Lower leg skin (tissue), 4 donors: ENCODE data around the gene PPP2CA. TPM values are rescaled to one million over a fixed set of nuclear protein-coding genes. Genes with fewer than 3 reads are reported as not detected.
A peak's percentile ranks its signal among the peaks of the same experiment; 100 is the strongest.
"Not testable (repeated sequence)": the region's sequence is repeated elsewhere in the genome, so short reads cannot be mapped to it uniquely, and the experiment has no call there.

ENCODE experiments used
- DNase-seq, 2 donors: peaks; one replicate each; pipeline ENCODE4 v3.0.0-alpha.2; 2019; ENCODE audit warnings: low spot score in 2 of 2
- H3K4me3 ChIP-seq: fragments of 200-600 bp; sonication (generic); 2 replicates; pipeline ENCODE4 v1.5.1; 2017; ENCODE audit warnings: mild to moderate bottlenecking, low read depth; ENCODE audit not compliant: poor library complexity, severe bottlenecking
- CTCF ChIP-seq, 3 donors: fragments of 450-650 bp; IDR thresholded peaks; one replicate each; pipeline ENCODE4 v1.5.1; 2016; ENCODE audit warnings: antibody characterized with exemption in 3 of 3, mild to moderate bottlenecking in 3 of 3, moderate library complexity in 2 of 3
- POLR2A ChIP-seq, 2 donors: fragments of 450-650 bp; IDR thresholded peaks; one replicate each; pipeline ENCODE4 v1.6.1; 2016 to 2017; ENCODE audit warnings: antibody characterized with exemption in 2 of 2, mild to moderate bottlenecking in 1 of 2, moderate library complexity in 1 of 2
- WGBS, 2 donors: methylation state at CpG; one replicate each; pipeline ENCODE4 v1.1.5; 2018; 5-methylcytosine and 5-hydroxymethylcytosine counted together
- intact Hi-C: fragments of 100-400 bp; cut with DNase I; formaldehyde crosslinking; loops from one replicate; pipeline ENCODE4 v1.15.0; 2023; ENCODE audit warnings: low total_unique reads
- total RNA-seq, 4 donors: library from RNA; depleted of rRNA; stranded (reverse); fragments of >200 nt; gene quantifications; one replicate each; pipeline ENCODE4 v1.1.0, GENCODE V29; 2016

PPP2CA gene
- total RNA-seq, 4 donors from 2014 or later = 174 to 293 (median 213) TPM

GRCh38 chr5:134224888-134225779 lies 739 bp downstream of the PPP2CA start:
- WGBS, 2 donors = 1% methylated on average over 20 to 25 of the region's 49 CpGs
- H3K4me3 ChIP-seq = peak overlapping the region; percentile 98
- TF ChIP-seq CTCF (IDR thresholded peaks at IDR 0.05) (no peak), POLR2A (IDR thresholded peaks at IDR 0.05) (no peak)
- intact Hi-C loops = no loop called here
- DNase-seq = peak; percentile 30 to 91

- no peak for DNase-seq
Measured at GRCh38 chr5:134223406-134224248, 2.2 kb downstream of the PPP2CA start.

GRCh38 chr5:134221690-134222089 lies 4.2 kb downstream of the PPP2CA start:
- DNase-seq, intact Hi-C loops, H3K4me3 ChIP-seq: not testable (repeated sequence)
- 80% methylated on average over 5 of the region's 5 CpGs for WGBS, 2 donors

More at GRCh38 chr5:134223406-134224248, 2.2 kb downstream of the PPP2CA start:
- peak overlapping the region; percentile 98 for H3K4me3 ChIP-seq
- intact Hi-C loops = no loop called here
- TF ChIP-seq CTCF (IDR thresholded peaks at IDR 0.05) = no peak
- TF ChIP-seq POLR2A (IDR thresholded peaks at IDR 0.05) = no peak
- 34 to 36% methylated on average over 9 of the region's 9 CpGs for WGBS, 2 donors

- no peak overlapping the region for H3K4me3 ChIP-seq
- TF ChIP-seq POLR2A (IDR thresholded peaks at IDR 0.05) (no peak), CTCF (IDR thresholded peaks at IDR 0.05) (no peak)
- no peak for DNase-seq
- 75 to 78% methylated on average over 2 of the region's 2 CpGs for WGBS, 2 donors
- intact Hi-C loops = no loop called here
Measured at GRCh38 chr5:134215757-134216156, 10.1 kb downstream of the PPP2CA start.

- intact Hi-C loops, H3K4me3 ChIP-seq, DNase-seq: not testable (repeated sequence)
- 90 to 91% methylated on average over 14 of the region's 14 CpGs for WGBS, 2 donors
Measured at GRCh38 chr5:134211263-134212031, 14.4 kb downstream of the PPP2CA start.

GRCh38 chr5:134209477-134210245 lies 16.2 kb downstream of the PPP2CA start:
- no peak for DNase-seq
- intact Hi-C loops = no loop called here
- H3K4me3 ChIP-seq = no peak overlapping the region
- no peak for TF ChIP-seq CTCF (IDR thresholded peaks at IDR 0.05)
- no peak for TF ChIP-seq POLR2A (IDR thresholded peaks at IDR 0.05)
- 81 to 83% methylated on average over 14 of the region's 14 CpGs for WGBS, 2 donors
